CD4-positive, alpha-beta T cell (primary cell): ENCODE measurements around the gene TDRD10. TPM values are rescaled to one million over a fixed set of nuclear protein-coding genes. Genes with fewer than 3 reads are reported as not detected.

ENCODE experiments used
- ATAC-seq: fragments of 200-7000 bp; cut with Tn5 transposase; one replicate; pipeline ENCODE4 v1.10.0; 2022; ENCODE audit warnings: mild to moderate bottlenecking; ENCODE audit not compliant: poor library complexity
- CTCF ChIA-PET: fragments of 350-600 bp; sonication (Branson Sonifier 250); formaldehyde crosslinking; loops from one replicate; lab custom pipeline; 2021; ENCODE audit warnings: antibody characterized with exemption, inconsistent platforms; lab: Charles Lee
- POLR2A ChIA-PET: fragments of 350-600 bp; sonication (Branson Sonifier 250); formaldehyde crosslinking; loops from one replicate; lab custom pipeline; 2021; ENCODE audit warnings: antibody characterized with exemption, inconsistent platforms; lab: Charles Lee
- DNase-seq, 14 experiments: peaks; one replicate each; pipeline ENCODE4 v3.0.0-alpha.2; 2013 to 2020; ENCODE audit warnings: mixed read lengths in 2 of 14
- H3K27ac ChIP-seq, 2 donors: one replicate each; pipeline versions ENCODE4 v1.5.1 to v1.7.0; 2013; ENCODE audit warnings: low read length in 2 of 2, low read depth in 1 of 2, mild to moderate bottlenecking in 1 of 2
- H3K27me3 ChIP-seq, 2 experiments: 1 replicate in 1 of 2; 2 replicates in 1 of 2; pipeline versions ENCODE4 v1.6.1 to v1.7.0; 2013; ENCODE audit warnings: low read length in 2 of 2, control low read depth in 1 of 2, mild to moderate bottlenecking in 1 of 2, moderate library complexity in 1 of 2; ENCODE audit not compliant: insufficient read depth in 2 of 2, control insufficient read depth in 1 of 2
- H3K36me3 ChIP-seq: one replicate; pipeline ENCODE4 v1.6.1; 2013; ENCODE audit warnings: low read length, control low read depth; ENCODE audit not compliant: insufficient read depth
- H3K4me1 ChIP-seq: one replicate; pipeline ENCODE4 v1.6.1; 2013; ENCODE audit warnings: low read length, control low read depth; ENCODE audit not compliant: insufficient read depth
- H3K4me3 ChIP-seq: one replicate; pipeline ENCODE4 v1.5.1; 2013; ENCODE audit warnings: mild to moderate bottlenecking, low read length, moderate library complexity
- H3K9me3 ChIP-seq, 2 experiments: 1 replicate in 1 of 2; 2 replicates in 1 of 2; pipeline versions ENCODE4 v1.6.1 to v1.7.0; 2013; ENCODE audit warnings: low read length in 2 of 2, mild to moderate bottlenecking in 2 of 2, control low read depth in 1 of 2, moderate library complexity in 1 of 2; ENCODE audit not compliant: control insufficient read depth in 1 of 2, insufficient read depth in 1 of 2
- H3K27ac Mint-ChIP-seq: one replicate; pipeline ENCODE4 v1.8.0; 2020; ENCODE audit warnings: mixed read lengths
- H3K27me3 Mint-ChIP-seq: one replicate; pipeline ENCODE4 v1.8.0; 2021; ENCODE audit warnings: mixed read lengths
- H3K36me3 Mint-ChIP-seq: one replicate; pipeline ENCODE4 v1.8.0; 2021; ENCODE audit warnings: low read depth, mixed read lengths
- H3K4me1 Mint-ChIP-seq: one replicate; pipeline ENCODE4 v1.8.0; 2021; ENCODE audit warnings: low read depth, mixed read lengths
- H3K4me3 Mint-ChIP-seq: one replicate; pipeline ENCODE4 v1.8.0; 2020; ENCODE audit warnings: mild to moderate bottlenecking, mixed read lengths
- H3K9me3 Mint-ChIP-seq: one replicate; pipeline ENCODE4 v1.8.0; 2020; ENCODE audit warnings: mixed read lengths
- CTCF ChIP-seq: fragments of 200-600 bp; IDR thresholded peaks from one replicate; pipeline ENCODE4 v1.8.0; 2022; ENCODE audit warnings: antibody characterized with exemption, mild to moderate bottlenecking
- intact Hi-C, 2 experiments: fragments of 100-400 bp; cut with DNase I in 1 of 2; cut with micrococcal nuclease in 1 of 2; formaldehyde crosslinking; loops; one replicate each; pipeline versions ENCODE4 v1.15.1 to v1.9.0; 2023 to 2025; cut with DNase I, micrococcal nuclease
- total RNA-seq, 174 experiments: library from RNA in 2 of 174; stranded (reverse) in 2 of 174; gene quantifications; one replicate each; pipeline ENCODE4 v1.2.3 and lab custom pipeline; 2021 to 2026

Gene TDRD10
- total RNA-seq, 2 experiments from 2014 or later: not detected

- Mint-ChIP-seq H3K4me1 (peaks cover 4% of the 10 kb centered on the region), H3K36me3 (peaks cover 61% of the 10 kb centered on the region), H3K4me3 (no peak overlapping the region), H3K27ac (peak overlapping the region; percentile 27), H3K9me3 (no peaks in the 10 kb centered on the region), H3K27me3 (no peaks in the 10 kb centered on the region)
- no peaks in the 10 kb centered on the region for H3K4me1 ChIP-seq
- intact Hi-C loops: loop anchor here (5.0 to 10.0 kb wide), 2 partner anchors 147 to 224 kb away; partner anchors contain the start of genes AQP10 (in 1 of the 2) and ATP8B2 (in 1 of the 2)
- no peaks in the 10 kb centered on the region for H3K9me3 ChIP-seq
- peaks cover 52% of the 10 kb centered on the region for H3K36me3 ChIP-seq
- H3K4me3 ChIP-seq: no peak overlapping the region
- no peak overlapping the region for H3K27ac ChIP-seq
- no peak for TF ChIP-seq CTCF
- CTCF ChIA-PET: interaction anchor here (6.0 kb wide), 1 partner anchor 69 kb away, joined by 43 read pairs; no protein-coding TSS in a partner anchor
- POLR2A ChIA-PET: no interaction called here
- ATAC-seq (no peak), DNase-seq (no peak)
- no peaks in the 10 kb centered on the region for H3K27me3 ChIP-seq
Measured at GRCh38 chr1:154549202-154549770, 47.3 kb downstream of the TDRD10 start.

GRCh38 chr1:154550070-154550469 is 48.1 kb downstream of the TDRD10 start:
- intact Hi-C loops: loop anchor here in 1 of 2 experiments (10.0 kb wide), 2 partner anchors 355 to 535 kb away; partner anchors contain the start of gene TPM3
- no peak overlapping the region for H3K4me3 Mint-ChIP-seq
- Histone ChIP-seq H3K4me1 (peaks cover 6% of the 10 kb centered on the region), H3K27ac (no peak overlapping the region), H3K27me3 (no peaks in the 10 kb centered on the region), H3K9me3 (no peaks in the 10 kb centered on the region), H3K36me3 (peaks cover 60% of the 10 kb centered on the region), H3K4me3 (no peak overlapping the region)
- no peaks in the 10 kb centered on the region for H3K27me3 Mint-ChIP-seq
- ChIA-PET POLR2A (no interaction called here), CTCF (interaction anchor here (6.0 kb wide), 1 partner anchor 69 kb away, joined by 43 read pairs; no protein-coding TSS in a partner anchor)
- no peak overlapping the region for H3K27ac Mint-ChIP-seq
- H3K36me3 Mint-ChIP-seq: peaks cover 69% of the 10 kb centered on the region
- H3K9me3 Mint-ChIP-seq: no peaks in the 10 kb centered on the region
- DNase-seq (no peak), ATAC-seq (no peak)
- peaks cover 8% of the 10 kb centered on the region for H3K4me1 Mint-ChIP-seq
- no peak for TF ChIP-seq CTCF

GRCh38 chr1:154550657-154551056 is 48.6 kb downstream of the TDRD10 start:
- Mint-ChIP-seq H3K4me1 (peaks cover 14% of the 10 kb centered on the region), H3K9me3 (no peaks in the 10 kb centered on the region), H3K4me3 (no peak overlapping the region), H3K36me3 (peaks cover 75% of the 10 kb centered on the region), H3K27ac (no peak overlapping the region), H3K27me3 (no peaks in the 10 kb centered on the region)
- ChIA-PET POLR2A (no interaction called here), CTCF (interaction anchor here (0.5 to 6.0 kb wide), 2 partner anchors 62 to 70 kb away, joined by 4 to 43 read pairs; no protein-coding TSS in a partner anchor)
- Histone ChIP-seq H3K4me3 (no peak overlapping the region), H3K4me1 (peaks cover 12% of the 10 kb centered on the region), H3K9me3 (no peaks in the 10 kb centered on the region), H3K27ac (no peak overlapping the region), H3K36me3 (peaks cover 66% of the 10 kb centered on the region), H3K27me3 (no peaks in the 10 kb centered on the region)
- DNase-seq: no peak
- ATAC-seq: no peak
- intact Hi-C loops: loop anchor here in 1 of 2 experiments (10.0 kb wide), 2 partner anchors 356 to 534 kb away; partner anchors contain the start of gene TPM3
- TF ChIP-seq CTCF: no peak
